ENCODE data around the gene TMEM208.
A peak's percentile ranks its signal among the peaks of the same experiment; 100 is the strongest.

Gene TMEM208

GRCh38 chr16:67226804-67227566 is at the start of gene TMEM208:
TSS of gene TMEM208 (plus strand) at chr16:67227130. CDS start at chr16:67227219, 89 bp downstream.
- DNase-seq, result peak; percentile 93

- DNase-seq, result peak; percentile 89
Measured at GRCh38 chr16:67177743-67178699, 48.9 kb upstream of the TMEM208 start.

- DNase-seq, result no peak
Measured at GRCh38 chr16:67179421-67180080, 47.4 kb upstream of the TMEM208 start.

- DNase-seq, result no peak
Measured at GRCh38 chr16:67180166-67180565, 46.8 kb upstream of the TMEM208 start.

- DNase-seq, result no peak
Measured at GRCh38 chr16:67181346-67181745, 45.6 kb upstream of the TMEM208 start.

- no peak for DNase-seq
Measured at GRCh38 chr16:67182288-67182687, 44.6 kb upstream of the TMEM208 start.

GRCh38 chr16:67183284-67183626 is 43.7 kb upstream of the TMEM208 start:
- no peak for DNase-seq

- DNase-seq, result peak; percentile 92
Measured at GRCh38 chr16:67183627-67184452, 43.1 kb upstream of the TMEM208 start, which contains the start of gene MATCAP1. TSS of gene MATCAP1 (minus strand) at chr16:67183963. CDS start at chr16:67180610, 3,353 bp downstream.

GRCh38 chr16:67184453-67184994 is 42.4 kb upstream of the TMEM208 start:
- DNase-seq, result no peak

GRCh38 chr16:67184995-67185650 is 41.8 kb upstream of the TMEM208 start:
- peak; percentile 68 for DNase-seq

GRCh38 chr16:67185651-67186134 is 41.2 kb upstream of the TMEM208 start:
- no peak for DNase-seq

GRCh38 chr16:67186550-67186950 is 40.4 kb upstream of the TMEM208 start:
- no peak for DNase-seq

GRCh38 chr16:67187175-67187890 is 39.6 kb upstream of the TMEM208 start:
- DNase-seq, result no peak

GRCh38 chr16:67188323-67188722 is 38.6 kb upstream of the TMEM208 start:
- no peak for DNase-seq

GRCh38 chr16:67188798-67189197 is 38.1 kb upstream of the TMEM208 start:
- DNase-seq, result no peak

- no peak for DNase-seq
Measured at GRCh38 chr16:67190041-67190440, 36.9 kb upstream of the TMEM208 start, which contains the start of gene EXOC3L1. TSS of gene EXOC3L1 (minus strand) at chr16:67190136. CDS start at chr16:67189676, 460 bp downstream.

- DNase-seq, result no peak
Measured at GRCh38 chr16:67190448-67191399, 36.2 kb upstream of the TMEM208 start.

GRCh38 chr16:67191411-67191994 is 35.4 kb upstream of the TMEM208 start:
- DNase-seq, result no peak

Data from NCI-H2107 (cell line).